BLaER1 treated with 17β-estradiol and CSF1 and Interleukin-3, amounts not matched to agents 10 nM and 100 nM (cell line): ENCODE measurements around the gene SLC39A11.

Experiments
- H3K27ac ChIP-seq, 11 experiments: shearing (Covaris generic); formaldehyde crosslinking; 2 replicates each; pipeline ENCODE4 v1.8.1; 2022
- H3K27me3 ChIP-seq, 11 experiments: shearing (Covaris generic); formaldehyde crosslinking; 2 replicates each; pipeline ENCODE4 v1.8.1; 2022
- H3K36me3 ChIP-seq, 11 experiments: shearing (Covaris generic); formaldehyde crosslinking; 2 replicates each; pipeline ENCODE4 v1.8.1; 2022
- H3K4me1 ChIP-seq, 10 experiments: shearing (Covaris generic); formaldehyde crosslinking; 2 replicates each; pipeline ENCODE4 v1.8.1; 2022
- H3K4me2 ChIP-seq, 11 experiments: shearing (Covaris generic); formaldehyde crosslinking; 2 replicates each; pipeline ENCODE4 v1.8.1; 2022
- H3K4me3 ChIP-seq, 10 experiments: shearing (Covaris generic); formaldehyde crosslinking; 2 replicates each; pipeline ENCODE4 v1.8.1; 2022
- H3K9ac ChIP-seq, 11 experiments: shearing (Covaris generic); formaldehyde crosslinking; 2 replicates each; pipeline ENCODE4 v1.8.1; 2022
- H3K9me3 ChIP-seq, 11 experiments: shearing (Covaris generic); formaldehyde crosslinking; replicated peaks in 1 of 11; 2 replicates each; pipeline ENCODE4 v1.8.1; 2022
- H4K20me1 ChIP-seq, 11 experiments: shearing (Covaris generic); formaldehyde crosslinking; 2 replicates each; pipeline ENCODE4 v1.8.1; 2022
- Cebpa-rat ChIP-seq, 11 experiments: shearing (Covaris generic); IDR thresholded peaks; 2 replicates each; pipeline ENCODE4 v1.8.1; 2022

SLC39A11 gene

GRCh38 chr17:72608436-72608835 lies 484.1 kb downstream of the SLC39A11 start:
- H3K4me3 ChIP-seq, result no peak overlapping the region
- no peak overlapping the region for H3K27ac ChIP-seq
- TF ChIP-seq Cebpa-rat (IDR thresholded peaks at IDR 0.05), result no peak
- no peaks in the 10 kb centered on the region for H3K36me3 ChIP-seq
- H4K20me1 ChIP-seq, result no peaks in the 10 kb centered on the region
- peaks cover 11 to 20% (median 17%) of the 10 kb centered on the region in 11 experiments; a peak in 19 of 22 replicates for H3K9me3 ChIP-seq
- H3K9ac ChIP-seq, result no peak overlapping the region
- no peak overlapping the region for H3K4me2 ChIP-seq
- H3K27me3 ChIP-seq, result no peaks in the 10 kb centered on the region
- H3K4me1 ChIP-seq, result peaks cover 0 to 17% (median 1%) of the 10 kb centered on the region in 10 experiments; a peak in 10 of 20 replicates

DNA sequence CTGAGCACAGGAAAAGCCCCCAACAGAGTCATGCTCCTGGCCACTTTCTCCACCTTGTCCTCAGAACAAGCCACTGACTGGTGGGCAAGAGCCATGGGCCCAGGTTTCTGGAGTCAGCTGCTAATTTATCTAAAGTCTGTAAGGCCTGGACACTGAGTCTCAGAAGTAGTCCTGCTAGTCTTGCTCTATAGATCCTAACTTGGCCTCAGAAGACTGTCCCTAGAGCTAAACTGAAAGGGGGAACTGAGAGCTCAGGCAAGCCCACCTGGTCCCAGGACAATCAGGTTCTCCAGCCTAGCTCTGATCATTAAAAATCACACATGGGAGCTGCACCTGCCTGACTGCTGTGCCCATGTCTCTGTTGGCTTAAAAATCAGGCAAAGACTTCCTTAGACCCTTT lies 485.8 kb downstream of the SLC39A11 start:
- no peaks in the 10 kb centered on the region for H4K20me1 ChIP-seq
- H3K9ac ChIP-seq, result no peak overlapping the region
- no peak overlapping the region for H3K4me3 ChIP-seq
- no peaks in the 10 kb centered on the region for H3K36me3 ChIP-seq
- peaks cover 11 to 20% (median 17%) of the 10 kb centered on the region in 11 experiments; a peak in 19 of 22 replicates for H3K9me3 ChIP-seq
- TF ChIP-seq Cebpa-rat (IDR thresholded peaks at IDR 0.05), result no peak
- H3K27ac ChIP-seq, result no peak overlapping the region
- H3K4me2 ChIP-seq, result no peak overlapping the region
- no peaks in the 10 kb centered on the region; a peak in 1 of 22 replicates for H3K27me3 ChIP-seq
- H3K4me1 ChIP-seq, result peaks cover 6 to 24% (median 8%) of the 10 kb centered on the region in 10 experiments; a peak in 10 of 20 replicates

GRCh38 chr17:72605543-72605942 lies 486.9 kb downstream of the SLC39A11 start:
- Histone ChIP-seq H3K9me3 (peaks cover 11 to 20% (median 17%) of the 10 kb centered on the region in 11 experiments; a peak in 19 of 22 replicates), H3K36me3 (no peaks in the 10 kb centered on the region), H4K20me1 (no peaks in the 10 kb centered on the region), H3K4me3 (no peak overlapping the region), H3K4me1 (peaks cover 6 to 24% (median 8%) of the 10 kb centered on the region in 10 experiments; a peak in 10 of 20 replicates), H3K4me2 (peak overlapping the region in 1 of 11 experiments; percentile 40; a peak in 2 of 22 replicates), H3K27me3 (no peaks in the 10 kb centered on the region; a peak in 1 of 22 replicates), H3K27ac (no peak overlapping the region), H3K9ac (no peak overlapping the region)
- no peak for TF ChIP-seq Cebpa-rat (IDR thresholded peaks at IDR 0.05)

DNA sequence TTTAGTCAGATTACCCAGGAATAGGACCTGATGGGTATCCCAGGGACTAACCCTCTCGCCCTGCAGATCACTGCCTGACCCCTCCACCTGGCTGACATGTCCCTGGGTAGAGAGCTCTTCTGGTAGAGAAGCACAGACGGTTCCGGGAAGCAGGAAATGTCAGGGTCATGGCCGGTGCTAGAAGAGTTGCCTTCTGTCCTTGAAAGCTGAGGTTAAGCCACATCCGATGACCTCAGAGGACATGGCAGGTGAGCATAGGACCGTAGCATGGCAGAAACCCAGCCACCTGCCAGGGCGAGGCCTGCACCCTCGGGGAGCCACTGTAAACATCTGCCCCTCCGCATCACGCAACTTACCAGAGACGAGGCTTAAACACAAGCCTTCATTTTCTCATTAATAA lies 488.0 kb downstream of the SLC39A11 start:
- H3K36me3 ChIP-seq, result no peaks in the 10 kb centered on the region

DNA sequence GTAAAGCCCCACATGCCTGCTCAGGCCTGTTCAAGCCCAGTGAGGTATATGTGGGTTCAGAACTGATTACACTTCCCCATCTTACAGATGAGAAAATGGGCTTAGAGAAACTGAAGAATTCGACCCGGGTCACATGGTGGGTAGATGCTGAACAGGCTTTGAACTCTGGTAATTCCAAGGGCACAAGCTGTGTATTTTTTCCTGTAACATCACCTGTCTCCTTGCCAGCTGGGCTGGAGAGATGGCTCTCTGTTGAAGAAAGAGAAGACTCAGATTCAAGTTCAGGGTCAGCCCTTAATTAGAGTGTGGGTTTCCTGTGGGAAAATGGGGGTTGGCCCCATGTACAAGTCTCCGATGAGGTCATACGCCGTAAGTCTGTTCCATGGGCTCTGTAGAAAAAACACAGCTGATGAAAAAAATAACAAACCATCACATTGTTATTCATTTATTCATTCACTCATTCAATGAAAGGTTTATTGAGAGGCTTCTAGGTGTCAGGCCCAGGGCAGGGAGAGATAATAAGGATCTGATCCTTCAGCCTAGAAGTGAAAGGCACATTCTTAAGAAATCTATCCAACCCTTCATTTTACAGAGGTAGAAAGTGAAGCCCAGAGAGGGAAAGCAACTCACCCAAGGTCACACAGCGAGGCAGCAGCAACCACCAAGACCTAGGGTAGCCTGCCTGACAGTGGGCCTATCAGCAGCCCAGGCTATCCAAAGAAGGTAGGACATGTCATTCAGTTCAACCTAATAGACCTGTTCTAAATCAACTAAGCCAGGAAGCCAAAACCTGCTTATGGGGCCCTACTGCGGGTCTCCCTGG lies 488.9 kb downstream of the SLC39A11 start:
- Histone ChIP-seq H3K9me3 (peaks cover 11 to 20% (median 17%) of the 10 kb centered on the region in 11 experiments; a peak in 19 of 22 replicates), H3K27ac (no peak overlapping the region; a peak in 1 of 22 replicates), H4K20me1 (no peaks in the 10 kb centered on the region), H3K36me3 (no peaks in the 10 kb centered on the region), H3K4me1 (peaks cover 7 to 24% (median 12%) of the 10 kb centered on the region in 10 experiments; a peak in 16 of 20 replicates), H3K4me2 (peak overlapping the region in 8 of 11 experiments; percentile 4 to 70 (median 28); a peak in 8 of 22 replicates), H3K4me3 (no peak overlapping the region), H3K27me3 (no peaks in the 10 kb centered on the region; a peak in 1 of 22 replicates), H3K9ac (no peak overlapping the region)
- no peak for TF ChIP-seq Cebpa-rat (IDR thresholded peaks at IDR 0.05)

More for the DNA sequence above, 488.0 kb downstream of the SLC39A11 start:
- peaks cover 6 to 24% (median 8%) of the 10 kb centered on the region in 10 experiments; a peak in 10 of 20 replicates for H3K4me1 ChIP-seq
- H3K27me3 ChIP-seq, result no peaks in the 10 kb centered on the region; a peak in 1 of 22 replicates
- peaks cover 11 to 20% (median 17%) of the 10 kb centered on the region in 11 experiments; a peak in 19 of 22 replicates for H3K9me3 ChIP-seq
- H3K4me2 ChIP-seq, result no peak overlapping the region
- no peak overlapping the region for H3K4me3 ChIP-seq
- no peak overlapping the region for H3K27ac ChIP-seq
- no peak for TF ChIP-seq Cebpa-rat (IDR thresholded peaks at IDR 0.05)
- H3K9ac ChIP-seq, result no peak overlapping the region
- H4K20me1 ChIP-seq, result no peaks in the 10 kb centered on the region

DNA sequence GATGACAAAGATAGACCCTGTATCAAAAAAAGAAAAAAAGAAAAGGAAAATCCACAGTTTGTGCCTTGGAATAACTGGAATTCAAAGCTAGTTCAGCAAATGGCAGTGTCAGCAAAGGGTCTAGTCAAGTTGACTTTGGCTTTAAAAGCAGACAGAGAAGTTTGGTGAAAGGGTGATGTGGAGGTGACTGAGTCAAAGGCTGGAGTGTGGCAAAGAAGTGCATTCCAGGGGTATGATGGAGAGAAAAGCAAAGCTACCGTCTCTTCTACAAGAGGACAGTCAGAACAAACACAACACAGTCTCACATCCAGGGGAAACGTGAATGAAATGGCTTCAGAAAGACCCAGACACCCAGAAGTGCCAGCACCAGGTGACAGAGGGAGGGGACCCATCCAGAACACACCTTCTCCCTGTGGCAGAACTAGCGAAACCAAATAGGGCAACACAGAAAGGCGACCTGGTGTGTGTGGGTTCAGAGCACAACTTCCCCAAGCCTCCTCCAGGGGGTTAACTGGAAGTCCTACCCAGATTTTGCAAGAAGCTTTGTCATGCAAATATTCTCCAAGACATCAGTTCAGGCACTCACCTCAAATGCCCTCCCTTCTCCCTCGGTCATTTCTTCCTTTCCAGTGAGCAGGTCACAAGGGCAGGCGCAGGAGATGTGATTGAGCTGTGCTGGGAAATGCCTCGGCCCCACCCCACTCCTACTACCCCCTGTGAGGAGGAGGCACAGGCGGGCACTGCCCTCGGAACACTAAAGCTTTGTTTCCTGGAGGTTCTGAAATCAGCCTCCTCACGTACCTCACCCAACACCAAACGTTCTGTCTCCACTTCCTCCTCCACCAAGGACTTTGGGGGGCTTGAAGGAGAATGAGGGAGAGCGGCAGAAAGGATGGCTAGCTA lies 489.7 kb downstream of the SLC39A11 start:
- no peak overlapping the region; a peak in 1 of 22 replicates for H3K27ac ChIP-seq

DNA sequence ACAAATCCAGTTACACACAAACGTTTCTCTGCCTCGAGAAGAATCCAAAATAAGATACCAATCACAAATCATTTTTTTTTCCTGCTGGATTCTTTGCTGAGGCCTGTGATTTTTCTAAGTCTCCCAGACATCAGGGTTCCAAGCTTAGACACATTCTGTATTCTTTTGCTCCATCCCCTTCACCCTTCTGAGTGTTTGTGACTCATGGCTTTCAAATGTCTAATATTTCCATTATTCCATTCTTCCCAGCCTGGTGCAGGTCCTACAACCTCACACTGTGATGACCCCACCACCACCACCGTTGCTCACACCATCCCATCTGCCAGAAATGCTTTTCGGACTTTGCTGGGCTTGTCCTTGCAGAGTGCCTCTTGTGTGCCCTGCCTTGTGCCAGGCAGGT lies 491.6 kb downstream of the SLC39A11 start:
- H3K36me3 ChIP-seq, result no peaks in the 10 kb centered on the region
- H3K9me3 ChIP-seq, result no peaks in the 10 kb centered on the region
- H3K27me3 ChIP-seq, result no peaks in the 10 kb centered on the region; a peak in 1 of 22 replicates
- H3K4me3 ChIP-seq, result no peak overlapping the region
- H3K27ac ChIP-seq, result no peak overlapping the region
- H4K20me1 ChIP-seq, result no peaks in the 10 kb centered on the region
- TF ChIP-seq Cebpa-rat (IDR thresholded peaks at IDR 0.05), result no peak
- H3K9ac ChIP-seq, result no peak overlapping the region
- peaks cover 7 to 21% (median 17%) of the 10 kb centered on the region in 10 experiments; a peak in 16 of 20 replicates for H3K4me1 ChIP-seq
- no peak overlapping the region for H3K4me2 ChIP-seq

More for the DNA sequence above, 489.7 kb downstream of the SLC39A11 start:
- no peaks in the 10 kb centered on the region for H3K36me3 ChIP-seq
- no peak overlapping the region for H3K9ac ChIP-seq
- no peaks in the 10 kb centered on the region for H4K20me1 ChIP-seq
- H3K9me3 ChIP-seq, result peaks cover 4 to 12% (median 10%) of the 10 kb centered on the region in 11 experiments; a peak in 17 of 22 replicates
- H3K4me2 ChIP-seq, result peak overlapping the region in 10 of 11 experiments; percentile 4 to 70 (median 20); a peak in 10 of 22 replicates
- no peak overlapping the region for H3K4me3 ChIP-seq
- TF ChIP-seq Cebpa-rat (IDR thresholded peaks at IDR 0.05), result no peak
- no peaks in the 10 kb centered on the region; a peak in 1 of 22 replicates for H3K27me3 ChIP-seq
- peaks cover 7 to 24% (median 17%) of the 10 kb centered on the region in 10 experiments; a peak in 16 of 20 replicates for H3K4me1 ChIP-seq

- Histone ChIP-seq H3K9ac (no peak overlapping the region), H3K9me3 (no peaks in the 10 kb centered on the region), H3K4me1 (peaks cover 7 to 21% (median 15%) of the 10 kb centered on the region in 10 experiments; a peak in 16 of 20 replicates), H3K27me3 (peaks cover 0 to 4% (median 0%) of the 10 kb centered on the region in 11 experiments; a peak in 5 of 22 replicates), H3K36me3 (no peaks in the 10 kb centered on the region), H3K4me2 (no peak overlapping the region), H3K27ac (no peak overlapping the region), H3K4me3 (no peak overlapping the region), H4K20me1 (no peaks in the 10 kb centered on the region)
- TF ChIP-seq Cebpa-rat (IDR thresholded peaks at IDR 0.05), result no peak
Observed at GRCh38 chr17:72599891-72600290, 492.6 kb downstream of the SLC39A11 start.
